Kidney glomerular epithelial cell (primary cell): ENCODE results near the gene DLGAP1.
"Not testable (repeated sequence)": the region's sequence is repeated elsewhere in the genome, so short reads cannot be mapped to it uniquely, and the experiment has no call there.

Experiments
- DNase-seq: peaks from one replicate; lab custom pipeline; 2025; lab: John Stamatoyannopoulos, UW

The DLGAP1 gene

GRCh38 chr18:4287340-4287739 lies 167.8 kb downstream of the DLGAP1 start:
- not testable (repeated sequence) for DNase-seq

- no peak for DNase-seq
These were observed 168.9 kb downstream of the DLGAP1 start for GRCh38 chr18:4286256-4286655.

- no peak for DNase-seq
These were observed 169.6 kb downstream of the DLGAP1 start for GRCh38 chr18:4285525-4285924.

- DNase-seq = no peak
These were observed 170.6 kb downstream of the DLGAP1 start for GRCh38 chr18:4284528-4284927.

GRCh38 chr18:4283746-4284291 lies 171.3 kb downstream of the DLGAP1 start:
- DNase-seq = no peak

GRCh38 chr18:4282954-4283353 lies 172.2 kb downstream of the DLGAP1 start:
- DNase-seq = no peak

GRCh38 chr18:4276953-4277585 lies 178.0 kb downstream of the DLGAP1 start:
- no peak for DNase-seq

GRCh38 chr18:4271952-4272351 lies 183.2 kb downstream of the DLGAP1 start:
- no peak for DNase-seq

- no peak for DNase-seq
These were observed 184.1 kb downstream of the DLGAP1 start for GRCh38 chr18:4270988-4271387.

GRCh38 chr18:4270016-4270415 lies 185.1 kb downstream of the DLGAP1 start:
- DNase-seq = no peak

GRCh38 chr18:4267641-4268040 lies 187.5 kb downstream of the DLGAP1 start:
- DNase-seq = no peak

- no peak for DNase-seq
These were observed 190.7 kb downstream of the DLGAP1 start for GRCh38 chr18:4264347-4264791.

GRCh38 chr18:4260107-4260506 lies 195.0 kb downstream of the DLGAP1 start:
- no peak for DNase-seq

GRCh38 chr18:4256766-4257417 lies 198.2 kb downstream of the DLGAP1 start:
- DNase-seq = no peak

- no peak for DNase-seq
These were observed 200.3 kb downstream of the DLGAP1 start for GRCh38 chr18:4254840-4255239.

- DNase-seq = no peak
These were observed 202.3 kb downstream of the DLGAP1 start for GRCh38 chr18:4252829-4253228.

- no peak for DNase-seq
These were observed 203.2 kb downstream of the DLGAP1 start for GRCh38 chr18:4251873-4252272.

- DNase-seq = no peak
These were observed 203.9 kb downstream of the DLGAP1 start for GRCh38 chr18:4251206-4251605.

- no peak for DNase-seq
These were observed 205.0 kb downstream of the DLGAP1 start for GRCh38 chr18:4250141-4250540.

GRCh38 chr18:4248686-4249085 lies 206.4 kb downstream of the DLGAP1 start:
- no peak for DNase-seq

GRCh38 chr18:4246374-4246773 lies 208.7 kb downstream of the DLGAP1 start:
- DNase-seq = no peak

- DNase-seq = no peak
These were observed 209.7 kb downstream of the DLGAP1 start for GRCh38 chr18:4245456-4245855.

- no peak for DNase-seq
These were observed 212.5 kb downstream of the DLGAP1 start for GRCh38 chr18:4242431-4243161.
